ENCODE results near the gene CD151. TPM values are rescaled to one million over a fixed set of nuclear protein-coding genes. Genes with fewer than 3 reads are reported as not detected.
A peak's percentile ranks its signal among the peaks of the same experiment; 100 is the strongest.

The CD151 gene
- total and polyA plus RNA-seq, 4 experiments from 2014 or later: 9.7 to 24.8 (median 22.1) TPM

DNA sequence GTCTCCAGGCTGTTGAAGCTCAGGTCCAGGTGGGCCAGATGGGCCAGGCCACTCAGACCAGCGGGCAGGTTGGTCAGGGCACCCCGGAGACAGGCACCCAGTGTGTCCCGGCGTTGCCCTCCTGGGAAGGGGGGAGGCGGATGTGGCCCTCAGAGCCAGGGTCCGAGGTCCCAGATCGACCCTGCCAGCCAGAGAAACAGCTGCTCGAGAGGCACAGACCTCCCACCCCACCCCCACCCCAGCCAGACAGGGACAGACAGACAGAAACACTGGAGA is 29.3 kb upstream of the CD151 start:
- Histone ChIP-seq H3K4me3 (ENCODE audit: low read length in 2 of 2) (no peak overlapping the region), H3K27me3 (ENCODE audit: insufficient read depth, low read length) (no peaks in the 10 kb centered on the region), H3K4me1 (ENCODE audit: insufficient read depth, low read length) (peaks cover 24% of the 10 kb centered on the region), H3K27ac (ENCODE audit: low read depth, low read length) (no peak overlapping the region), H3K36me3 (ENCODE audit: insufficient read depth, low read length) (no peaks in the 10 kb centered on the region), H3K9me3 (ENCODE audit: control insufficient read depth in 1 of 2, low read length in 2 of 2) (no peaks in the 10 kb centered on the region)
- POLR2A ChIA-PET (ENCODE audit: partially characterized antibody): interaction anchor here (1.1 to 4.9 kb wide), 6 partner anchors 9 to 47 kb away, joined by 3 to 48 read pairs (median 4); partner anchors contain the start of genes CEND1 and PNPLA2
- Mint-ChIP-seq H3K27me3 (no peaks in the 10 kb centered on the region), H3K4me3 (no peak overlapping the region), H3K9me3 (no peaks in the 10 kb centered on the region), H3K4me1 (peaks cover 2 to 22% (median 6%) of the 10 kb centered on the region in 4 donors), H3K36me3 (no peaks in the 10 kb centered on the region), H3K27ac (no peak overlapping the region)
- no peak for DNase-seq
- intact Hi-C loops (cut with micrococcal nuclease): no loop called here
- CTCF ChIA-PET (ENCODE audit: partially characterized antibody): no interaction called here

GRCh38 chr11:803770-804598 is 28.8 kb upstream of the CD151 start:
- peak overlapping the region; percentile 75 to 85 (median 78) for H3K4me3 Mint-ChIP-seq
- no peaks in the 10 kb centered on the region for H3K36me3 Mint-ChIP-seq
- H3K4me3 ChIP-seq (ENCODE audit: low read length in 2 of 2): peak overlapping the region; percentile 61 to 66
- no peaks in the 10 kb centered on the region for H3K27me3 Mint-ChIP-seq
- H3K27ac ChIP-seq (ENCODE audit: low read depth, low read length): peak overlapping the region; percentile 73
- no peaks in the 10 kb centered on the region for H3K36me3 ChIP-seq (ENCODE audit: insufficient read depth, low read length)
- H3K4me1 Mint-ChIP-seq: peaks cover 2 to 28% (median 11%) of the 10 kb centered on the region in 4 donors
- no peaks in the 10 kb centered on the region for H3K9me3 Mint-ChIP-seq
- H3K9me3 ChIP-seq (ENCODE audit: control insufficient read depth in 1 of 2, low read length in 2 of 2): no peaks in the 10 kb centered on the region
- H3K27me3 ChIP-seq (ENCODE audit: insufficient read depth, low read length): no peaks in the 10 kb centered on the region
- H3K27ac Mint-ChIP-seq: peak overlapping the region in 4 of 7 donors; percentile 36 to 83 (median 66)
- ChIA-PET CTCF (ENCODE audit: partially characterized antibody) (no interaction called here), POLR2A (ENCODE audit: partially characterized antibody) (interaction anchor here (1.0 to 4.9 kb wide), 15 partner anchors 7 to 297 kb away, joined by 3 to 48 read pairs (median 4); partner anchors contain the start of genes CEND1, PNPLA2, RNH1 and SLC25A22)
- H3K4me1 ChIP-seq (ENCODE audit: insufficient read depth, low read length): peaks cover 26% of the 10 kb centered on the region
- intact Hi-C loops (cut with micrococcal nuclease): no loop called here
- no peak for DNase-seq

- Mint-ChIP-seq H3K4me3 (peak overlapping the region; percentile 75 to 85 (median 78)), H3K27ac (peak overlapping the region; percentile 36 to 86 (median 70)), H3K4me1 (peaks cover 2 to 31% (median 14%) of the 10 kb centered on the region in 4 donors), H3K36me3 (peaks cover 0 to 2% of the 10 kb centered on the region in 2 donors), H3K27me3 (no peaks in the 10 kb centered on the region), H3K9me3 (no peaks in the 10 kb centered on the region)
- peak overlapping the region; percentile 73 for H3K27ac ChIP-seq (ENCODE audit: low read depth, low read length)
- no peaks in the 10 kb centered on the region for H3K27me3 ChIP-seq (ENCODE audit: insufficient read depth, low read length)
- peak overlapping the region; percentile 61 to 66 for H3K4me3 ChIP-seq (ENCODE audit: low read length in 2 of 2)
- POLR2A ChIA-PET (ENCODE audit: partially characterized antibody): interaction anchor here (1.0 to 4.9 kb wide), 14 partner anchors 8 to 298 kb away, joined by 3 to 48 read pairs (median 4); partner anchors contain the start of genes PNPLA2, RNH1, SLC25A22 and TALDO1
- no peak for DNase-seq
- no peaks in the 10 kb centered on the region for H3K36me3 ChIP-seq (ENCODE audit: insufficient read depth, low read length)
- intact Hi-C loops (cut with micrococcal nuclease): no loop called here
- CTCF ChIA-PET (ENCODE audit: partially characterized antibody): no interaction called here
- peaks cover 27% of the 10 kb centered on the region for H3K4me1 ChIP-seq (ENCODE audit: insufficient read depth, low read length)
- no peaks in the 10 kb centered on the region for H3K9me3 ChIP-seq (ENCODE audit: control insufficient read depth in 1 of 2, low read length in 2 of 2)
These were observed 28.2 kb upstream of the CD151 start for GRCh38 chr11:804599-804964.

DNA sequence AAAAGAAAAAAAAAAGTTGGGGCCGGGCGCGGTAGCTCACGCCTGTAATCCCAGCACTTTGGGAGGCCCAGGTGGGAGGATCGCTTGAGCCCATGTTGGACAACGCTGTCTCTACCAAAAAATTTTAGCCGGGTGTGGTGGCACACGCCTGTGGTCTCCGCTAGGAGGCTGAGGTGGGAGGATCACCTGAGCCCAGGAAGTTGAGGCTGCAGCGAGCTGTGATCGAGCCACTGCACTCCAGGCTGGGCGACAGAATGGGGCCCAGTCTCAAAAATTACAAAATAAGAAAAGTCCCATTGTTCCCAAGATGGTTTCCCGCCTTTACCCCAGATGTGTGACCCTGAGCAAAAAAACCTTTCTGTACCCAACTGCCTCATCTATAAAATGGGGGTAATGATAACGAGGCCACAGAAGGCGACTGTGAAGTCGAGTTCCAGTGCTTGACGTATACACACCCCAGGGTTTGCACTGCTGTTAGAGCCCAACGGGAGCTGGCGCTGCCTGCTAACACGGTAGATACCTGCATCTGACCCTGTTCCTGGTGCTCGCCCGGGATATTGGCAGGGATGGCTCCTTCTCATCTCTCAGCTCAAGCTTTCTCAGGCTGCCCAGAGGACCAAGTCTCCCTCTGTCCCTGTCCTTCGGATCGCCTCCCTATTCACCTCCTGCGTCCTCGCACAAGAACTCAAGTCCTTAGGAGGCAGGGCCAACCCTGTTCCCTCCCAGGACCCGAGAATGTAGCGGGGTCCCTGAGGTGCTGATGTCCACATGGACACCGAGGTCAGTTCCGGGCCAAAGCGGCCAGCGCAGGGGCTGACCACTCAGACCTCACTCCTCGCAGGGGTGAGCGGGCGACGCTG is 24.1 kb upstream of the CD151 start:
- H3K27ac Mint-ChIP-seq: peak overlapping the region; percentile 98 to 100 (median 99)
- Histone ChIP-seq H3K4me3 (ENCODE audit: low read length in 2 of 2) (peak overlapping the region; percentile 53 to 100), H3K36me3 (ENCODE audit: insufficient read depth, low read length) (peaks cover 23% of the 10 kb centered on the region), H3K27me3 (ENCODE audit: insufficient read depth, low read length) (no peaks in the 10 kb centered on the region), H3K4me1 (ENCODE audit: insufficient read depth, low read length) (peaks cover 43% of the 10 kb centered on the region), H3K9me3 (ENCODE audit: control insufficient read depth in 1 of 2, low read length in 2 of 2) (no peaks in the 10 kb centered on the region), H3K27ac (ENCODE audit: low read depth, low read length) (peak overlapping the region; percentile 96)
- DNase-seq: peak in 4 of 5 donors; percentile 38 to 71 (median 48)
- no peaks in the 10 kb centered on the region for H3K27me3 Mint-ChIP-seq
- H3K36me3 Mint-ChIP-seq: peaks cover 4 to 32% of the 10 kb centered on the region in 2 donors
- peaks cover 8 to 56% (median 29%) of the 10 kb centered on the region in 4 donors for H3K4me1 Mint-ChIP-seq
- intact Hi-C loops (cut with micrococcal nuclease): loop anchor here (1.0 to 5.0 kb wide), 6 partner anchors 10 to 601 kb away; partner anchors contain the start of genes BET1L, GATD1, IRF7 and POLR2L
- H3K4me3 Mint-ChIP-seq: peak overlapping the region; percentile 91 to 98 (median 94)
- ChIA-PET POLR2A (ENCODE audit: partially characterized antibody) (interaction anchor here (0.6 to 4.7 kb wide), 20 partner anchors 10 to 601 kb away, joined by 3 to 109 read pairs (median 5); partner anchors contain the start of genes BET1L, CRACR2B, DEAF1 and GATD1), CTCF (ENCODE audit: partially characterized antibody) (interaction anchor here (1.7 kb wide), 1 partner anchor 40 kb away, joined by 3 read pairs; no protein-coding TSS in a partner anchor)
- H3K9me3 Mint-ChIP-seq: peaks cover 0 to 3% (median 0%) of the 10 kb centered on the region in 8 donors

GRCh38 chr11:809287-810039 is 23.3 kb upstream of the CD151 start, which contains the start of gene RPLP2:
TSS of gene RPLP2 (plus strand) at chr11:809967. CDS start at chr11:810235, 268 bp downstream.
- Mint-ChIP-seq H3K9me3 (peaks cover 0 to 3% (median 0%) of the 10 kb centered on the region in 8 donors), H3K36me3 (peaks cover 4 to 34% of the 10 kb centered on the region in 2 donors), H3K27ac (peak within 1 kb of the TSS; percentile 98 to 100 (median 99)), H3K4me3 (peak within 1 kb of the TSS; percentile 91 to 98 (median 94)), H3K4me1 (peaks cover 8 to 48% (median 29%) of the 10 kb centered on the region in 4 donors), H3K27me3 (no peaks in the 10 kb centered on the region)
- H3K36me3 ChIP-seq (ENCODE audit: insufficient read depth, low read length): peaks cover 25% of the 10 kb centered on the region
- intact Hi-C loops (cut with micrococcal nuclease): loop anchor here (1.0 to 5.0 kb wide), 6 partner anchors 10 to 602 kb away; partner anchors contain the start of genes BET1L, GATD1, IRF7 and POLR2L
- ChIA-PET CTCF (ENCODE audit: partially characterized antibody) (interaction anchor here (0.8 to 1.7 kb wide), 2 partner anchors 10 to 39 kb away, joined by 3 read pairs; partner anchors contain the start of gene PNPLA2), POLR2A (ENCODE audit: partially characterized antibody) (interaction anchor here (0.7 to 4.7 kb wide), 21 partner anchors 11 to 602 kb away, joined by 3 to 109 read pairs (median 5); partner anchors contain the start of genes BET1L, CRACR2B, DEAF1 and GATD1)
- H3K27me3 ChIP-seq (ENCODE audit: insufficient read depth, low read length): no peaks in the 10 kb centered on the region
- no peaks in the 10 kb centered on the region for H3K9me3 ChIP-seq (ENCODE audit: control insufficient read depth in 1 of 2, low read length in 2 of 2)
- H3K27ac ChIP-seq (ENCODE audit: low read depth, low read length): peak within 1 kb of the TSS; percentile 96
- H3K4me3 ChIP-seq (ENCODE audit: low read length in 2 of 2): peak within 1 kb of the TSS; percentile 53 to 100
- H3K4me1 ChIP-seq (ENCODE audit: insufficient read depth, low read length): peaks cover 35% of the 10 kb centered on the region
- peak; percentile 97 to 99 (median 97) for DNase-seq

- intact Hi-C loops (cut with micrococcal nuclease): no loop called here
- H3K4me3 ChIP-seq (ENCODE audit: low read length in 2 of 2): peak overlapping the region; percentile 53 to 100
- H3K27ac ChIP-seq (ENCODE audit: low read depth, low read length): peak overlapping the region; percentile 96
- H3K36me3 Mint-ChIP-seq: peaks cover 4 to 34% of the 10 kb centered on the region in 2 donors
- H3K9me3 ChIP-seq (ENCODE audit: control insufficient read depth in 1 of 2, low read length in 2 of 2): no peaks in the 10 kb centered on the region
- no peaks in the 10 kb centered on the region for H3K27me3 ChIP-seq (ENCODE audit: insufficient read depth, low read length)
- peaks cover 8 to 46% (median 29%) of the 10 kb centered on the region in 4 donors for H3K4me1 Mint-ChIP-seq
- CTCF ChIA-PET (ENCODE audit: partially characterized antibody): interaction anchor here (0.8 to 1.7 kb wide), 2 partner anchors 9 to 38 kb away, joined by 3 read pairs; partner anchors contain the start of gene PNPLA2
- POLR2A ChIA-PET (ENCODE audit: partially characterized antibody): interaction anchor here (0.7 to 4.7 kb wide), 14 partner anchors 10 to 603 kb away, joined by 3 to 109 read pairs (median 6); partner anchors contain the start of genes BET1L, CRACR2B, DEAF1 and GATD1
- H3K4me3 Mint-ChIP-seq: peak overlapping the region; percentile 91 to 98 (median 94)
- peaks cover 0 to 3% (median 0%) of the 10 kb centered on the region in 8 donors for H3K9me3 Mint-ChIP-seq
- peaks cover 32% of the 10 kb centered on the region for H3K4me1 ChIP-seq (ENCODE audit: insufficient read depth, low read length)
- peaks cover 25% of the 10 kb centered on the region for H3K36me3 ChIP-seq (ENCODE audit: insufficient read depth, low read length)
- no peaks in the 10 kb centered on the region for H3K27me3 Mint-ChIP-seq
- peak overlapping the region; percentile 98 to 100 (median 99) for H3K27ac Mint-ChIP-seq
- DNase-seq: no peak
These were observed 22.6 kb upstream of the CD151 start for GRCh38 chr11:810040-810567.
